Panc1 (cell line): Measurements from ENCODE around the gene KCNMA1.

Source experiments
- POLR2AphosphoS5 ChIP-seq: IDR thresholded peaks from 2 replicates; pipeline ENCODE4 v1.6.1; 2012; ENCODE audit warnings: mild to moderate bottlenecking, low read depth, low read length, moderate library complexity
- SIN3A ChIP-seq: IDR thresholded peaks from 2 replicates; pipeline ENCODE4 v1.6.1; 2012; ENCODE audit warnings: low read depth, mild to moderate bottlenecking, low read length, moderate library complexity, borderline replicate concordance; ENCODE audit not compliant: insufficient read depth
- TCF7L2 ChIP-seq: IDR thresholded peaks from 2 replicates; pipeline ENCODE4 v1.6.1; 2011; ENCODE audit warnings: mild to moderate bottlenecking, low read depth, low read length, inconsistent platforms
- TF ChIP-seq, protein P1 (sequence below): fragments of 450-650 bp; IDR thresholded peaks from 2 replicates; pipeline ENCODE4 v1.5.1; 2017; ENCODE audit warnings: mild to moderate bottlenecking
- TF ChIP-seq, protein P2 (sequence below), 2 experiments: IDR thresholded peaks; 2 replicates each; pipeline ENCODE4 v1.6.1; 2011 to 2012; ENCODE audit warnings: low read depth in 2 of 2, control low read depth in 1 of 2, low read length in 1 of 2, mild to moderate bottlenecking in 1 of 2, moderate library complexity in 1 of 2; ENCODE audit not compliant: insufficient read depth in 1 of 2

DNA sequence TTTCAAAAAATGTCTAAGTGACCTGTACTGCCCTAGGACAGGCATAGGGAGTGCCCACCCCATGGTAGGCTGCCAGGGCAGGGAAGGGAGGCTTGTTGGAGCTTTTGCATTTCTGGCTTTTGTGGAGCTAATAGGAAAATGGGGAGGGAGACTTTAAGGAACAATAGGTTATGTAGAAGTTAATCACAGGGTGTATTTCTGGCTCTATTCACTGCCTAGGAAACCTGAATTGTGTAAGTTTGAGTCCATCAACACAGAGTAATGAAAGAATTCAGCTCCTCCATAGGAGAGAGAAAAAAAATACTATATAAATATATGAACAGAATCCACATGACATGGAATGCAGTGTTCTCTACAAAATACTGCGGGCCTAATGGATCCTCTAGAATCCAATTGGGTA lies 661.5 kb downstream of the KCNMA1 start:
- TF ChIP-seq, protein P1, sequence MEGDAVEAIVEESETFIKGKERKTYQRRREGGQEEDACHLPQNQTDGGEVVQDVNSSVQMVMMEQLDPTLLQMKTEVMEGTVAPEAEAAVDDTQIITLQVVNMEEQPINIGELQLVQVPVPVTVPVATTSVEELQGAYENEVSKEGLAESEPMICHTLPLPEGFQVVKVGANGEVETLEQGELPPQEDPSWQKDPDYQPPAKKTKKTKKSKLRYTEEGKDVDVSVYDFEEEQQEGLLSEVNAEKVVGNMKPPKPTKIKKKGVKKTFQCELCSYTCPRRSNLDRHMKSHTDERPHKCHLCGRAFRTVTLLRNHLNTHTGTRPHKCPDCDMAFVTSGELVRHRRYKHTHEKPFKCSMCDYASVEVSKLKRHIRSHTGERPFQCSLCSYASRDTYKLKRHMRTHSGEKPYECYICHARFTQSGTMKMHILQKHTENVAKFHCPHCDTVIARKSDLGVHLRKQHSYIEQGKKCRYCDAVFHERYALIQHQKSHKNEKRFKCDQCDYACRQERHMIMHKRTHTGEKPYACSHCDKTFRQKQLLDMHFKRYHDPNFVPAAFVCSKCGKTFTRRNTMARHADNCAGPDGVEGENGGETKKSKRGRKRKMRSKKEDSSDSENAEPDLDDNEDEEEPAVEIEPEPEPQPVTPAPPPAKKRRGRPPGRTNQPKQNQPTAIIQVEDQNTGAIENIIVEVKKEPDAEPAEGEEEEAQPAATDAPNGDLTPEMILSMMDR, result no peak
- TF ChIP-seq, protein P2, sequence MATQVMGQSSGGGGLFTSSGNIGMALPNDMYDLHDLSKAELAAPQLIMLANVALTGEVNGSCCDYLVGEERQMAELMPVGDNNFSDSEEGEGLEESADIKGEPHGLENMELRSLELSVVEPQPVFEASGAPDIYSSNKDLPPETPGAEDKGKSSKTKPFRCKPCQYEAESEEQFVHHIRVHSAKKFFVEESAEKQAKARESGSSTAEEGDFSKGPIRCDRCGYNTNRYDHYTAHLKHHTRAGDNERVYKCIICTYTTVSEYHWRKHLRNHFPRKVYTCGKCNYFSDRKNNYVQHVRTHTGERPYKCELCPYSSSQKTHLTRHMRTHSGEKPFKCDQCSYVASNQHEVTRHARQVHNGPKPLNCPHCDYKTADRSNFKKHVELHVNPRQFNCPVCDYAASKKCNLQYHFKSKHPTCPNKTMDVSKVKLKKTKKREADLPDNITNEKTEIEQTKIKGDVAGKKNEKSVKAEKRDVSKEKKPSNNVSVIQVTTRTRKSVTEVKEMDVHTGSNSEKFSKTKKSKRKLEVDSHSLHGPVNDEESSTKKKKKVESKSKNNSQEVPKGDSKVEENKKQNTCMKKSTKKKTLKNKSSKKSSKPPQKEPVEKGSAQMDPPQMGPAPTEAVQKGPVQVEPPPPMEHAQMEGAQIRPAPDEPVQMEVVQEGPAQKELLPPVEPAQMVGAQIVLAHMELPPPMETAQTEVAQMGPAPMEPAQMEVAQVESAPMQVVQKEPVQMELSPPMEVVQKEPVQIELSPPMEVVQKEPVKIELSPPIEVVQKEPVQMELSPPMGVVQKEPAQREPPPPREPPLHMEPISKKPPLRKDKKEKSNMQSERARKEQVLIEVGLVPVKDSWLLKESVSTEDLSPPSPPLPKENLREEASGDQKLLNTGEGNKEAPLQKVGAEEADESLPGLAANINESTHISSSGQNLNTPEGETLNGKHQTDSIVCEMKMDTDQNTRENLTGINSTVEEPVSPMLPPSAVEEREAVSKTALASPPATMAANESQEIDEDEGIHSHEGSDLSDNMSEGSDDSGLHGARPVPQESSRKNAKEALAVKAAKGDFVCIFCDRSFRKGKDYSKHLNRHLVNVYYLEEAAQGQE (IDR thresholded peaks at IDR 0.05; ENCODE audit: insufficient read depth in 1 of 2, low read depth in 2 of 2, low read length in 1 of 2), result no peak
- TF ChIP-seq POLR2AphosphoS5, result no peak
- TF ChIP-seq SIN3A, result no peak
- no peak for TF ChIP-seq TCF7L2
